Gastrocnemius medialis (tissue), 4 donors: Measurements from ENCODE around the gene GCNT1.

Source experiments
- CTCF ChIP-seq, 5 experiments: fragments of 450-650 bp in 3 of 5; fragments of 200-600 bp in 2 of 5; sonication (generic) in 2 of 5; IDR thresholded peaks in 4 of 5; conservative IDR thresholded peaks in 1 of 5; 1 replicate in 4 of 5; 2 replicates in 1 of 5; pipeline ENCODE4 v1.5.1; 2016 to 2019; ENCODE audit warnings: antibody characterized with exemption in 5 of 5, mild to moderate bottlenecking in 3 of 5, moderate library complexity in 3 of 5
- POLR2A ChIP-seq, 2 donors: fragments of 450-650 bp; IDR thresholded peaks; one replicate each; pipeline ENCODE4 v1.6.1; 2017; ENCODE audit warnings: antibody characterized with exemption in 2 of 2, mild to moderate bottlenecking in 2 of 2, moderate library complexity in 2 of 2

- TF ChIP-seq CTCF (IDR thresholded peaks at IDR 0.05 in 4 of 5, conservative IDR thresholded peaks at IDR 0.05 in 1 of 5): no peak
- TF ChIP-seq POLR2A (IDR thresholded peaks at IDR 0.05): no peak
Observed at GRCh38 chr9:76464706-76465105, 5.7 kb downstream of the GCNT1 start.
